ENCODE data around the gene SPESP1. TPM values are rescaled to one million over a fixed set of nuclear protein-coding genes. Genes with fewer than 3 reads are reported as not detected.

SPESP1 gene
- total and polyA plus RNA-seq, 2 donors (not counting 3 experiments of a cell fraction or from before 2014, with no cell fraction given) = 1.5 to 2.0 TPM

DNA sequence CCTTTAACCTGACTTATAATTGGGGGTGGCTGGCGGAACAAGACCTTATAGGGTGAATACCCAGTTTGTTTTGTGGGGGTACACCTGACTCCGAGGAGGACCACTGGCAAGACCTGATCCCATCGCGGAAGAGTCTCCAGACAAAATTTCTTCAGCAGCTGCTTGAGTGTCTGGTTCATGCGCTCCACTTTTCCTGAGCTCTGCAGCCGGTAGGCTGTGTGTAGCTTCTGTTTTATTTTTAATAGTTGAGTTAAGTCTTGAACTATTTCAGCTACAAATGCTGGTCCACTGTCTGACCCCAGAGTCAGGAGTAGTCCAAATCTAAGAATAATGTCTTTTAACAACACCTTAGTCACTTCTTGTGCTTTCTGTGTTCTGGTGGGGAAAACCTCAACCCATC, 63.0 kb downstream of the SPESP1 start:
- dilution Hi-C loops (cut with MboI; ENCODE audit: extremely low pct_ligation_motif_present, low sequenced_read_pairs) (no loop called here), intact Hi-C loops (cut with micrococcal nuclease) (no loop called here)
- Histone ChIP-seq H3K4me1 (ENCODE audit: control insufficient read depth, extremely low read depth, insufficient read depth, low read length) (no peaks in the 10 kb centered on the region), H3K4me2 (ENCODE audit: insufficient read depth, low read length) (no peak overlapping the region), H2AFZ (ENCODE audit: low read depth, low read length) (no peak overlapping the region), H3K9me3 (replicated peaks; ENCODE audit: control insufficient read depth, insufficient read depth, low read length) (no peaks in the 10 kb centered on the region), H4K20me1 (replicated peaks; ENCODE audit: control insufficient read depth, extremely low read depth, insufficient read depth, low read length) (no peaks in the 10 kb centered on the region), H3K79me2 (ENCODE audit: control insufficient read depth, insufficient read depth, low read length) (no peaks in the 10 kb centered on the region), H3K9ac (replicated peaks; ENCODE audit: extremely low read depth, insufficient read depth, low read length) (no peak overlapping the region), H3K4me3 (replicated peaks in 1 of 3; ENCODE audit: insufficient read depth in 1 of 3, low read depth in 1 of 3, low read length in 3 of 3) (no peak overlapping the region), H3K27me3 (ENCODE audit: control insufficient read depth in 2 of 2, insufficient read depth in 2 of 2, low read length in 2 of 2) (peaks cover 0 to 5% of the 10 kb centered on the region in 2 experiments), H3K36me3 (ENCODE audit: control insufficient read depth in 2 of 2, extremely low read depth in 1 of 2, insufficient read depth in 2 of 2, low read length in 2 of 2) (no peaks in the 10 kb centered on the region), H3K9me1 (replicated peaks; ENCODE audit: control insufficient read depth, extremely low read depth, insufficient read depth, low read length) (no peaks in the 10 kb centered on the region), H3K27ac (ENCODE audit: insufficient read depth, low read depth, low read length) (no peak overlapping the region)
- ChIA-PET CTCF (no interaction called here), POLR2A (no interaction called here)
- no peak for DNase-seq (ENCODE audit: low read depth, low spot score)
- TF ChIP-seq MYC (IDR thresholded peaks at IDR 0.05; ENCODE audit: low read depth, low read length) (no peak), GATA2 (IDR thresholded peaks at IDR 0.05; ENCODE audit: insufficient read depth, insufficient read length, low read depth, low read length) (no peak), JUN (IDR thresholded peaks at IDR 0.05; ENCODE audit: borderline replicate concordance, insufficient read depth, insufficient read length, low read depth) (no peak), EZH2 (IDR thresholded peaks at IDR 0.05; ENCODE audit: borderline replicate concordance, low read depth, low read length, severe bottlenecking) (no peak), POLR2AphosphoS5 (IDR thresholded peaks at IDR 0.05; ENCODE audit: insufficient read depth, low read depth, low read length) (no peak), POLR2A (IDR thresholded peaks at IDR 0.05; ENCODE audit: low read depth, low read length) (no peak), FOS (IDR thresholded peaks at IDR 0.05; ENCODE audit: borderline replicate concordance, insufficient read depth, low read length) (no peak)
- TF ChIP-seq, protein P1, sequence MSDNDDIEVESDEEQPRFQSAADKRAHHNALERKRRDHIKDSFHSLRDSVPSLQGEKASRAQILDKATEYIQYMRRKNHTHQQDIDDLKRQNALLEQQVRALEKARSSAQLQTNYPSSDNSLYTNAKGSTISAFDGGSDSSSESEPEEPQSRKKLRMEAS (IDR thresholded peaks at IDR 0.05; ENCODE audit: insufficient read depth, insufficient read length) = no peak
- TF ChIP-seq, protein P2, sequence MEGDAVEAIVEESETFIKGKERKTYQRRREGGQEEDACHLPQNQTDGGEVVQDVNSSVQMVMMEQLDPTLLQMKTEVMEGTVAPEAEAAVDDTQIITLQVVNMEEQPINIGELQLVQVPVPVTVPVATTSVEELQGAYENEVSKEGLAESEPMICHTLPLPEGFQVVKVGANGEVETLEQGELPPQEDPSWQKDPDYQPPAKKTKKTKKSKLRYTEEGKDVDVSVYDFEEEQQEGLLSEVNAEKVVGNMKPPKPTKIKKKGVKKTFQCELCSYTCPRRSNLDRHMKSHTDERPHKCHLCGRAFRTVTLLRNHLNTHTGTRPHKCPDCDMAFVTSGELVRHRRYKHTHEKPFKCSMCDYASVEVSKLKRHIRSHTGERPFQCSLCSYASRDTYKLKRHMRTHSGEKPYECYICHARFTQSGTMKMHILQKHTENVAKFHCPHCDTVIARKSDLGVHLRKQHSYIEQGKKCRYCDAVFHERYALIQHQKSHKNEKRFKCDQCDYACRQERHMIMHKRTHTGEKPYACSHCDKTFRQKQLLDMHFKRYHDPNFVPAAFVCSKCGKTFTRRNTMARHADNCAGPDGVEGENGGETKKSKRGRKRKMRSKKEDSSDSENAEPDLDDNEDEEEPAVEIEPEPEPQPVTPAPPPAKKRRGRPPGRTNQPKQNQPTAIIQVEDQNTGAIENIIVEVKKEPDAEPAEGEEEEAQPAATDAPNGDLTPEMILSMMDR (IDR thresholded peaks at IDR 0.05; ENCODE audit: extremely low read depth in 1 of 2, insufficient read depth in 1 of 2, low read depth in 1 of 2, low read length in 2 of 2) = no peak
- no peak for FAIRE-seq
- BruUV-seq (replicated peaks) = no TSS peak
